ENCODE results near the gene CACNA1C.
"Not testable (repeated sequence)": the region's sequence is repeated elsewhere in the genome, so short reads cannot be mapped to it uniquely, and the experiment has no call there.

The CACNA1C gene

GRCh38 chr12:2666846-2667245 is 614.1 kb downstream of the CACNA1C start:
- DNase-seq = no peak

GRCh38 chr12:2667716-2668440 is 615.1 kb downstream of the CACNA1C start:
- DNase-seq = no peak

- DNase-seq = no peak
These were observed 616.0 kb downstream of the CACNA1C start for GRCh38 chr12:2668816-2669215.

GRCh38 chr12:2669560-2669959 is 616.8 kb downstream of the CACNA1C start:
- no peak for DNase-seq

- DNase-seq = no peak
These were observed 620.1 kb downstream of the CACNA1C start for GRCh38 chr12:2672863-2673262.

GRCh38 chr12:2673966-2674810 is 621.4 kb downstream of the CACNA1C start:
- no peak for DNase-seq

GRCh38 chr12:2675776-2676175 is 623.0 kb downstream of the CACNA1C start:
- no peak for DNase-seq

- no peak for DNase-seq
These were observed 624.5 kb downstream of the CACNA1C start for GRCh38 chr12:2677142-2677880.

- no peak for DNase-seq
These were observed 625.6 kb downstream of the CACNA1C start for GRCh38 chr12:2678426-2678825.

GRCh38 chr12:2679068-2679815 is 626.5 kb downstream of the CACNA1C start:
- no peak for DNase-seq

GRCh38 chr12:2679816-2680675 is 627.3 kb downstream of the CACNA1C start:
- DNase-seq = no peak

GRCh38 chr12:2680676-2681039 is 627.9 kb downstream of the CACNA1C start:
- DNase-seq = no peak

GRCh38 chr12:2681450-2682205 is 628.8 kb downstream of the CACNA1C start:
- no peak for DNase-seq

- DNase-seq = peak; percentile 59
These were observed 629.8 kb downstream of the CACNA1C start for GRCh38 chr12:2682296-2683251.

GRCh38 chr12:2683283-2684025 is 630.7 kb downstream of the CACNA1C start:
- no peak for DNase-seq

- DNase-seq = not testable (repeated sequence)
These were observed 631.2 kb downstream of the CACNA1C start for GRCh38 chr12:2684026-2684325.

- DNase-seq = not testable (repeated sequence)
These were observed 633.0 kb downstream of the CACNA1C start for GRCh38 chr12:2685620-2686279.

GRCh38 chr12:2686280-2686646 is 633.5 kb downstream of the CACNA1C start:
- DNase-seq = no peak

- no peak for DNase-seq
These were observed 634.3 kb downstream of the CACNA1C start for GRCh38 chr12:2687058-2687457.

All from GF-D8 (cell line).